KMS-11 (cell line): ENCODE results near the gene MEIOB.
"Not testable (repeated sequence)": the region's sequence is repeated elsewhere in the genome, so short reads cannot be mapped to it uniquely, and the experiment has no call there.

ENCODE experiments used
- H2AFZ ChIP-seq: fragments of 200-600 bp; sonication (generic); 2 replicates; pipeline ENCODE4 v1.6.1; 2016; ENCODE audit warnings: antibody characterized with exemption, mixed run types, low read depth
- H3K27ac ChIP-seq: fragments of 200-600 bp; sonication (generic); 2 replicates; pipeline ENCODE4 v1.6.1; 2016; ENCODE audit warnings: mild to moderate bottlenecking, mixed run types
- H3K27me3 ChIP-seq: fragments of 200-600 bp; sonication (generic); 2 replicates; pipeline ENCODE4 v1.6.1; 2017; ENCODE audit warnings: mild to moderate bottlenecking, low read depth, mixed run types, moderate library complexity; ENCODE audit not compliant: insufficient read depth
- H3K36me3 ChIP-seq: fragments of 200-600 bp; sonication (generic); 2 replicates; pipeline ENCODE4 v1.6.1; 2017; ENCODE audit warnings: mild to moderate bottlenecking, mixed run types; ENCODE audit not compliant: insufficient read depth
- H3K4me1 ChIP-seq: fragments of 200-600 bp; sonication (generic); 2 replicates; pipeline ENCODE4 v1.6.1; 2016; ENCODE audit warnings: mild to moderate bottlenecking, low read depth, mixed run types; ENCODE audit not compliant: poor library complexity, severe bottlenecking
- H3K4me2 ChIP-seq: fragments of 200-600 bp; sonication (generic); 2 replicates; pipeline ENCODE4 v1.7.0; 2016; ENCODE audit warnings: mild to moderate bottlenecking, mixed run types
- H3K4me3 ChIP-seq: fragments of 200-600 bp; sonication (generic); IDR thresholded peaks from 2 replicates; pipeline ENCODE4 v1.6.1; 2017; ENCODE audit warnings: low read depth, low read length, mixed read lengths; ENCODE audit not compliant: insufficient read depth
- H3K79me2 ChIP-seq: fragments of 200-600 bp; sonication (generic); 2 replicates; pipeline ENCODE4 v1.6.1; 2016; ENCODE audit warnings: low read depth, mixed run types; ENCODE audit not compliant: insufficient read depth
- H3K9ac ChIP-seq: fragments of 200-600 bp; sonication (generic); 2 replicates; pipeline ENCODE4 v1.6.1; 2016; ENCODE audit warnings: mild to moderate bottlenecking, mixed run types
- H4K20me1 ChIP-seq: fragments of 200-600 bp; sonication (generic); 2 replicates; pipeline ENCODE4 v1.6.1; 2016; ENCODE audit warnings: mild to moderate bottlenecking, mixed run types; ENCODE audit not compliant: insufficient read depth
- TF ChIP-seq, protein P1 (sequence below): fragments of 200-600 bp; sonication (generic); conservative IDR thresholded peaks from 2 replicates; pipeline ENCODE4 v1.6.1; 2017; ENCODE audit warnings: low read depth, mild to moderate bottlenecking, antibody characterized with exemption, low read length, moderate library complexity, mixed read lengths

MEIOB gene

DNA sequence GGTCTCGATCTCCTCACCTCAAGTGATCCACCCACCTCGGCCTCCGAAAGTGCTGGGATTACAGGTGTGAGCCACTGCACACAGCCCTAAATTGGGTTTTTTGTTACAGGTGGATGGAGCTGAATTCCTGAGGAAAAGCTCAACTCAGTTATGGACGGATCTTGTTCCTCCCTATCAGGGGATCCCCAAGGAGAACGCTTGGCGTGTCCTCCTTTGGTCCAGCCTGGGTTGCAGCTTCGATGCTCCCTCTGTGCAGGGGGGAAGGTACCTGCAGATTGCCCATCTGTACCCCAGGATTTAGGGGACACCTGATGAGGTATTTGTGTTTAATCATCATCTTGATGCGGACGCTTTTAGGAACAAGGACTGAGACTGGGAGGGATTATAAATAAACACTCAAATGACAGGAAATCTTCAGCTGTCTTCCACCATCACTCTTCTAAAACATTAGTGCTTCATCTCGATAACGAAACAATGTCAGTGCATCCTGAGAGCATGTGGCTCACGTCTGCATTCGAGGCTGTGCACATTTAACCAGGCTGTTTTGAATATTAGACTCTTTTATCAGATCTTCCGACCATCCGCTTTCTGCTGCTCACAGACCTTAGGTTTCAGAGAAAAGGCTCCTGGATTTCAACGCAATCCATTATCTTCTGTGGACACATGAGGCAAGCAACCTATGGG, 18.2 kb upstream of the MEIOB start:
- TF ChIP-seq, protein P1, sequence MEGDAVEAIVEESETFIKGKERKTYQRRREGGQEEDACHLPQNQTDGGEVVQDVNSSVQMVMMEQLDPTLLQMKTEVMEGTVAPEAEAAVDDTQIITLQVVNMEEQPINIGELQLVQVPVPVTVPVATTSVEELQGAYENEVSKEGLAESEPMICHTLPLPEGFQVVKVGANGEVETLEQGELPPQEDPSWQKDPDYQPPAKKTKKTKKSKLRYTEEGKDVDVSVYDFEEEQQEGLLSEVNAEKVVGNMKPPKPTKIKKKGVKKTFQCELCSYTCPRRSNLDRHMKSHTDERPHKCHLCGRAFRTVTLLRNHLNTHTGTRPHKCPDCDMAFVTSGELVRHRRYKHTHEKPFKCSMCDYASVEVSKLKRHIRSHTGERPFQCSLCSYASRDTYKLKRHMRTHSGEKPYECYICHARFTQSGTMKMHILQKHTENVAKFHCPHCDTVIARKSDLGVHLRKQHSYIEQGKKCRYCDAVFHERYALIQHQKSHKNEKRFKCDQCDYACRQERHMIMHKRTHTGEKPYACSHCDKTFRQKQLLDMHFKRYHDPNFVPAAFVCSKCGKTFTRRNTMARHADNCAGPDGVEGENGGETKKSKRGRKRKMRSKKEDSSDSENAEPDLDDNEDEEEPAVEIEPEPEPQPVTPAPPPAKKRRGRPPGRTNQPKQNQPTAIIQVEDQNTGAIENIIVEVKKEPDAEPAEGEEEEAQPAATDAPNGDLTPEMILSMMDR, result no peak
- no peak overlapping the region for H3K9ac ChIP-seq
- H3K4me1 ChIP-seq, result no peaks in the 10 kb centered on the region
- no peak overlapping the region for H3K4me3 ChIP-seq
- H3K36me3 ChIP-seq, result no peaks in the 10 kb centered on the region
- no peaks in the 10 kb centered on the region for H4K20me1 ChIP-seq
- no peak overlapping the region for H2AFZ ChIP-seq
- no peak overlapping the region for H3K4me2 ChIP-seq
- no peak overlapping the region for H3K27ac ChIP-seq
- peaks cover 75% of the 10 kb centered on the region for H3K27me3 ChIP-seq
- H3K79me2 ChIP-seq, result no peaks in the 10 kb centered on the region

DNA sequence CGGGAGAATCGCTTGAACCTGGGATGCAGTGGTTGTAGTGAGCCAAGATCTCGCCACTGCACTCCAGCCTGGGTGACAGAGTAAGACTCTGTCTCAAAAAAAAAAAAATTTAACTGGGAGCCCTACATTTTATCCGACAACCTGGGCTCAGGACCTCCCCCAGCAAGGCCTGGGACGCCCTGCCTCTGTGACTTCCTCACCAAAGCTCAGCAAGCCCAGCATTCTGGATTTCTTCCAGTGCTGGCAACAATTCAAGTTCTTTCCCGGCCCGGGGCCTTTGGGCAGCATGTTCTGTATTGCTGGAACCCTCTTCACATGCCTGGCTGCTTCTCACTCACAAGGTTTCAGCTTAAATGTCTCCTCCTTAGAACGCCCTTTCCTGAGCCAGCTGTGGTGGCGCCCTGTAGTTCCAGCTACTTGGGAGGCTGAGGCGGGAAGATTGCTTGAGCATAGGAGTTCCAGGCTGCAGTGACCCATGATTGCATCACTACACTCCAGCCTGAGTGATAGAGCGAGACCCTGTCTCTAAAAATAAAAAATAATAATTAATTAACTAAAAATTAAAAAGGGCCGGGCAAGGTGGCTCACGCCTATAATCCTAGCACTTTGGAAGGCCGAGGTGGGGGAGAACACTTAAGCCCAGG, 15.9 kb upstream of the MEIOB start:
- no peak overlapping the region for H2AFZ ChIP-seq
- H3K4me2 ChIP-seq, result no peak overlapping the region
- H3K27ac ChIP-seq, result no peak overlapping the region
- no peak overlapping the region for H3K9ac ChIP-seq
- no peaks in the 10 kb centered on the region for H3K79me2 ChIP-seq
- TF ChIP-seq, protein P1, result no peak
- H3K36me3 ChIP-seq, result no peaks in the 10 kb centered on the region
- no peaks in the 10 kb centered on the region for H4K20me1 ChIP-seq
- H3K4me3 ChIP-seq, result no peak overlapping the region
- H3K27me3 ChIP-seq, result peaks cover 62% of the 10 kb centered on the region
- no peaks in the 10 kb centered on the region for H3K4me1 ChIP-seq

DNA sequence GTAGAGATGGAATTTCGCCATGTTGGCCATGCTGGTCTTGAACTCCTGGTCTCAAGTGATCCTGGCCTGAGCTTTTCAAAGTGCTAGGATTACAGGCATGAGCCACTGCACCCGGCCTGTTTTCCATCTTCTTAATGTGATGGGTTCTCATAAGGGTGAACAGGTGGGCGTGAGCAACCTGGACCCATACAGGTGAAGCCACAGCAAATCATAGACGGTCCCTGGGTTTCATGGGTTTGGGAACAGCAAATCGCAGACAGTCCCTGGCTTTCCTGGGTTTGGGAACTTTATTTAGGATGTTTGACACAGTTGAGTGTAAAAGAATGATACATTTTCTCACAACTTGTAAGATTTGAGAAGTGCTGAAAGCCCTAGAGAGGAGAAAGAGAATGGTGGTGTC, 12.9 kb upstream of the MEIOB start:
- Histone ChIP-seq H2AFZ (no peak overlapping the region), H3K4me3 (no peak overlapping the region), H4K20me1 (no peaks in the 10 kb centered on the region), H3K79me2 (no peaks in the 10 kb centered on the region), H3K4me1 (no peaks in the 10 kb centered on the region), H3K27ac (no peak overlapping the region), H3K4me2 (no peak overlapping the region), H3K9ac (no peak overlapping the region), H3K36me3 (no peaks in the 10 kb centered on the region), H3K27me3 (peaks cover 33% of the 10 kb centered on the region)
- TF ChIP-seq, protein P1, result no peak

DNA sequence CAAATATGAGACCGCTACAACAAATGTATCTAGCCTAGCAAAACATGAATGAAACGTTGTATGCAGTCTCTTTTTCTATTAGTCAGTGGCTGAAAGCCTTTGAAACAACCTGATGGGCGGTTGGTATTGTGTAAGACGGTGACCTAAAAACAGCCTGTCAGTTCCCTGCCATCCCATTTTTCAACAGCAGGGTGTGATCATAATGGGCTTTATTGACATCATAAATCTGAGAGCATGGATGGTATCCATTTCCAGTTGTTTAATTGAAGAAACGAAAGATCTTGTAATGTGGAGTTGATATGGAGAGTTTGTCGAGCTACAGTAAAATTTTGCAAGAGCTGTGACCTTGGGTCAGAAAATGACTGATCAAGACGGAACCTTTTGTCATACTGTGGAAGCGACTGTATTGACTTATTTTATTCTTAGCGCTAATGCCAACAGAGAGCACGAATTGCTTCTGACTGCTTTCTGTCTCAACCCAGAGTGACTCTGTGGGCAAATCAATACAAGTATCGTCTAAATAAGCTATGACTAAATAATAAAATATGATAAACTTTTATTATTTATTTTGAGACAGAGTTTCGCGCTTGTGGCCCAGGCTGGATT, 12.3 kb upstream of the MEIOB start:
- TF ChIP-seq, protein P1, result 0 out of 2 replicates have a peak, but pooled peaks have one; percentile 22
- Histone ChIP-seq H3K4me1 (no peaks in the 10 kb centered on the region), H3K4me2 (no peak overlapping the region), H3K36me3 (no peaks in the 10 kb centered on the region), H3K27me3 (peaks cover 26% of the 10 kb centered on the region), H3K4me3 (no peak overlapping the region), H3K27ac (no peak overlapping the region), H2AFZ (no peak overlapping the region), H3K9ac (no peak overlapping the region), H3K79me2 (no peaks in the 10 kb centered on the region), H4K20me1 (no peaks in the 10 kb centered on the region)

DNA sequence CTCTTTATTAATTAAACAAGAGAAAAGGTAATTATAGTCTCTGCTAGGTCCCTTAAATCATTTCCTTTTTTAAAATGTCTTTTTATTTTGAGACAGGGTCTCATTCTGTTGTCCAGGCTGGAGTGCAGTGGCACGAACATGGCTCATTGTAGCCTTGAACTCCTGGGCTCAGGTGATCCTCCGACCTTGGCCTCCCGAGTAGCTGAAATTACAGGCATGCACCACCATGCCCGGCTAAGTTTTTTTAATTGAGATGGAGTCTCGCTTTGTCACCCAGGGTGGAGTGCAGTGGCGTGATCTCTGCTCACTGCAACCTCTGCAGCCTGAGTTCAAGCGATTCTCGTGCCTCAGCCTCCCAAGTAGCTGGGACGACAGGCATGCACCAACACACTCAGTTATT, 9.2 kb upstream of the MEIOB start:
- H3K79me2 ChIP-seq, H3K36me3 ChIP-seq, H2AFZ ChIP-seq, H3K4me3 ChIP-seq, H3K4me1 ChIP-seq, H3K27ac ChIP-seq, H3K9ac ChIP-seq, H4K20me1 ChIP-seq, H3K4me2 ChIP-seq: not testable (repeated sequence)
- peaks cover 11% of the 10 kb centered on the region; the same call in 1 of the 2 replicates for H3K27me3 ChIP-seq
